Right lobe of liver (tissue), 6 donors: ENCODE data around the gene MYH15. TPM values are rescaled to one million over a fixed set of nuclear protein-coding genes. Genes with fewer than 3 reads are reported as not detected.

Source experiments
- ATAC-seq, 4 donors: fragments of 200-7000 bp; cut with Tn5 transposase; one replicate each; pipeline ENCODE4 v1.9.1; 2020; ENCODE audit warnings: mild to moderate bottlenecking in 4 of 4, moderate library complexity in 4 of 4
- DNase-seq, 3 donors: peaks; one replicate each; pipeline ENCODE4 v3.0.0-alpha.2; 2020
- H3K27ac ChIP-seq, 3 donors: fragments of 200-600 bp; one replicate each; pipeline ENCODE4 v1.8.0; 2022
- H3K27me3 ChIP-seq, 2 donors: fragments of 200-600 bp; one replicate each; pipeline ENCODE4 v1.8.0; 2022
- H3K36me3 ChIP-seq, 4 donors: fragments of 200-600 bp; sonication (generic) in 1 of 4; one replicate each; pipeline versions ENCODE4 v1.5.1 to v1.8.0; 2017 to 2022; ENCODE audit warnings: control low read depth in 1 of 4
- H3K4me1 ChIP-seq, 4 donors: fragments of 200-600 bp; sonication (generic) in 1 of 4; one replicate each; pipeline versions ENCODE4 v1.5.1 to v1.8.0; 2017 to 2022; ENCODE audit warnings: control low read depth in 1 of 4
- H3K4me3 ChIP-seq, 3 donors: fragments of 200-600 bp; one replicate each; pipeline ENCODE4 v1.8.0; 2022
- H3K9me3 ChIP-seq, 4 donors: fragments of 200-600 bp; sonication (generic) in 1 of 4; one replicate each; pipeline versions ENCODE4 v1.5.1 to v1.8.0; 2017 to 2022; ENCODE audit warnings: control low read depth in 1 of 4
- POLR2A ChIP-seq: fragments of 450-650 bp; IDR thresholded peaks from one replicate; pipeline ENCODE4 v1.6.1; 2017; ENCODE audit warnings: antibody characterized with exemption, mild to moderate bottlenecking
- WGBS: methylation state at CpG from one replicate; pipeline ENCODE4 v1.1.6; 2018; ENCODE audit warnings: low coverage, low lambda C conversion rate; ENCODE audit not compliant: insufficient coverage; ENCODE audit errors: missing lambda C conversion rate; 5-methylcytosine and 5-hydroxymethylcytosine counted together
- intact Hi-C, 2 donors: fragments of 100-400 bp; cut with DNase I; formaldehyde crosslinking; loops; one replicate each; pipeline versions ENCODE4 v1.11.2 to v1.14.1; 2022
- total RNA-seq, 6 experiments: library from RNA; depleted of rRNA in 2 of 6; stranded (reverse); fragments of >200 nt in 2 of 6; fragmentation: NEBNext Ultra II Directional in 3 of 6; extraction: Animal tissue kit (Norgen Biotek cat#: 25700) in 3 of 6; gene quantifications; one replicate each; pipeline versions ENCODE4 v1.1.0 to v1.2.4, GENCODE V29; 2016 to 2023
- TF ChIP-seq, protein P1 (sequence below), 4 donors: fragments of 200-600 bp in 3 of 4; fragments of 450-650 bp in 1 of 4; IDR thresholded peaks; one replicate each; pipeline versions ENCODE4 v1.5.1 to v1.8.0; 2016 to 2022; ENCODE audit warnings: antibody characterized with exemption in 4 of 4, mild to moderate bottlenecking in 2 of 4
- donor health status: DM: no; HTN: yes; CAD: no.
- donor health status: DM: no; HTN: no; CAD: no.
- donor health status: DM: no; HTN: no; CAD: no.
- donor health status: DM: no; HTN: yes; CAD: no.
- donor health status: DM: no; HTN: yes; CAD: no.

MYH15 gene
- total RNA-seq, 6 experiments from 2014 or later: not detected

DNA sequence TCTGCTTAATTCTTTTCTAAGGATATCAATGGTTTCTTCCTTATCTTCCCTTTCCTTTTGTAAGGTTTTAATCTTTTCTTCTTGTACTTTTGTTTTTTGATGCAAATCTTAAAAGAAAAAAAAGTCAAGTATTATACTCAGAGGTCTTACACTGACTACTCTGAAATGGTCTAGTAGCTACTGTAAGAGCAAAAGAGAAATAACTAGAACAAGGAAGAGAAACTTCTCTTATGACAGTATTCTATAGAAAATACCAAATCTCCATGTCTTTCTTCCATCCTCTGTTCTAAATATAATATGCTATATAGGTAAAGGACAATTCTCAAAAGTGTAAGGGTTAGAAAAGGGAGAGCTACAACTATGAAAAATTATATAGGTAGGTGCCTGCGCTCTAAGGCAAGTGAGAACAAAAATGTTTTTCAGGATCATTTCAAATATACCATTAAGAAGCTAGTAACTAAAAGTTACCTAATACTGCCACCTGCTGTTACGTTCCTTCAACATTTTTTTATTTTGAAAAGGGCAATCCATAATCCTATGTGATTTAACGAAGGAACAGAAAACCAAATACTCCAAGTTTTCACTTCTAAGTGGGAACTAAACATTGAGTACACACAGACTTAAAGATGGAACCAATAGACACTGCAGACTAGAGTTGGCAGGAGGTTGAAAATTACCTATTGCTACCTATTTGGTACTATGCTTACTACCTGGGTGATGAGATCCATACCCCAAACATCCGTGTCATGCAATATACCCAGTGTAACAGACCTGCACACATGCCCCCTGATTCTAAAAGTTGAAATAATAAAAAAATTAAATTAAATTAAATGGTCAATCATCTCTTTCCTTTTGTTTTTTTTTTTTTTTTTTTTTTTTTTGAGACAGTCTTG lies 42.1 kb upstream of the MYH15 start:
- TF ChIP-seq, protein P1, sequence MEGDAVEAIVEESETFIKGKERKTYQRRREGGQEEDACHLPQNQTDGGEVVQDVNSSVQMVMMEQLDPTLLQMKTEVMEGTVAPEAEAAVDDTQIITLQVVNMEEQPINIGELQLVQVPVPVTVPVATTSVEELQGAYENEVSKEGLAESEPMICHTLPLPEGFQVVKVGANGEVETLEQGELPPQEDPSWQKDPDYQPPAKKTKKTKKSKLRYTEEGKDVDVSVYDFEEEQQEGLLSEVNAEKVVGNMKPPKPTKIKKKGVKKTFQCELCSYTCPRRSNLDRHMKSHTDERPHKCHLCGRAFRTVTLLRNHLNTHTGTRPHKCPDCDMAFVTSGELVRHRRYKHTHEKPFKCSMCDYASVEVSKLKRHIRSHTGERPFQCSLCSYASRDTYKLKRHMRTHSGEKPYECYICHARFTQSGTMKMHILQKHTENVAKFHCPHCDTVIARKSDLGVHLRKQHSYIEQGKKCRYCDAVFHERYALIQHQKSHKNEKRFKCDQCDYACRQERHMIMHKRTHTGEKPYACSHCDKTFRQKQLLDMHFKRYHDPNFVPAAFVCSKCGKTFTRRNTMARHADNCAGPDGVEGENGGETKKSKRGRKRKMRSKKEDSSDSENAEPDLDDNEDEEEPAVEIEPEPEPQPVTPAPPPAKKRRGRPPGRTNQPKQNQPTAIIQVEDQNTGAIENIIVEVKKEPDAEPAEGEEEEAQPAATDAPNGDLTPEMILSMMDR (IDR thresholded peaks at IDR 0.05): peak; percentile 56 to 61 (median 57)
- TF ChIP-seq POLR2A: no peak
- Histone ChIP-seq H3K27ac (no peak overlapping the region), H3K27me3 (no peaks in the 10 kb centered on the region), H3K4me3 (no peak overlapping the region), H3K36me3 (no peaks in the 10 kb centered on the region), H3K4me1 (peaks cover 0 to 5% (median 0%) of the 10 kb centered on the region in 4 donors), H3K9me3 (no peaks in the 10 kb centered on the region)
- DNase-seq (no peak), ATAC-seq (peak; percentile 55 to 79 (median 72))
- 37% methylated on average over 4 of the region's 4 CpGs for WGBS
- intact Hi-C loops: no loop called here

- Histone ChIP-seq H3K4me1 (no peaks in the 10 kb centered on the region), H3K36me3 (no peaks in the 10 kb centered on the region), H3K27ac (no peak overlapping the region), H3K27me3 (no peaks in the 10 kb centered on the region), H3K9me3 (no peaks in the 10 kb centered on the region), H3K4me3 (no peak overlapping the region)
- no peak for ATAC-seq
- no peak for DNase-seq
- WGBS: 90% methylated on average over 2 of the region's 2 CpGs
- no peak for TF ChIP-seq POLR2A
- TF ChIP-seq, protein P1 (IDR thresholded peaks at IDR 0.05): no peak
- intact Hi-C loops: no loop called here
These were observed 38.5 kb upstream of the MYH15 start for GRCh38 chr3:108548886-108549285.

GRCh38 chr3:108548304-108548703 lies 37.9 kb upstream of the MYH15 start:
- no peaks in the 10 kb centered on the region for H3K27me3 ChIP-seq
- no peak for DNase-seq
- 75% methylated on average over 1 of the region's 1 CpG for WGBS
- H3K36me3 ChIP-seq: no peaks in the 10 kb centered on the region
- no peaks in the 10 kb centered on the region for H3K4me1 ChIP-seq
- no peak overlapping the region for H3K4me3 ChIP-seq
- ATAC-seq: no peak
- TF ChIP-seq, protein P1 (IDR thresholded peaks at IDR 0.05): no peak
- no peak for TF ChIP-seq POLR2A
- no peak overlapping the region for H3K27ac ChIP-seq
- intact Hi-C loops: no loop called here
- H3K9me3 ChIP-seq: no peaks in the 10 kb centered on the region

DNA sequence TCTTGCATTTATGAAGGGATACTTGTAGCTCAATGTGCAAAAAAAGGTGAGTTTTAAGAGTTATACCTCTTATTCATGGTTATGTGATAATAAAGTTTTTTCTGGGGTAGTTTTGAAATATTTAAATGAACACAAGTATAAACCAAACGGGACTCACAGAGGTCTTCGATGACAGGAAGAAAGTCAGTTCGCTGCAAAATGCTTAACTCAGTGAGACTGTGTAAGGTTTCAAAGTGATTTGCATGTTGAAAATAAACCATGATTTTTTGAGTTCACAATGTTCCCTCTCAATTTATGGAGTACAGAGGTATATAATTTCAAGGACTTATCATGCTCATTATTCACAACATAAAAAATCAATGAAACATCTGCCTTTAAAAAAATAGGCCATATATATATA lies 36.3 kb upstream of the MYH15 start:
- no peak for DNase-seq
- Histone ChIP-seq H3K9me3 (no peaks in the 10 kb centered on the region), H3K4me3 (no peak overlapping the region), H3K27me3 (no peaks in the 10 kb centered on the region), H3K36me3 (no peaks in the 10 kb centered on the region), H3K4me1 (no peaks in the 10 kb centered on the region), H3K27ac (no peak overlapping the region)
- intact Hi-C loops: no loop called here
- WGBS: 50% methylated on average over 3 of the region's 3 CpGs
- ATAC-seq: no peak
- no peak for TF ChIP-seq POLR2A
- TF ChIP-seq, protein P1 (IDR thresholded peaks at IDR 0.05): no peak
